Endothelial cell of umbilical vein (primary cell): ENCODE data around the gene WASF3. TPM values are rescaled to one million over a fixed set of nuclear protein-coding genes. Genes with fewer than 3 reads are reported as not detected.

Source experiments
- BruUV-seq: library from RNA; stranded (reverse); fragments of 400-500 nt; replicated peaks from 2 replicates; lab custom pipeline; 2021; lab: Mats Ljungman, UMichigan
- CTCF ChIA-PET: fragments of 300-600, 350-600 bp; sonication (Branson Sonifier 250); formaldehyde crosslinking; loops from one replicate; lab custom pipeline; 2021; ENCODE audit warnings: antibody characterized with exemption, inconsistent platforms; lab: Charles Lee
- POLR2A ChIA-PET: fragments of 300-600, 350-600 bp; sonication (Branson Sonifier 250); formaldehyde crosslinking; loops from one replicate; lab custom pipeline; 2021; ENCODE audit warnings: antibody characterized with exemption, inconsistent platforms; lab: Charles Lee
- DNase-seq: peaks from one replicate; pipeline ENCODE4 v3.0.0-alpha.2; 2011; ENCODE audit warnings: low read depth, low spot score
- FAIRE-seq: peaks from 2 replicates; lab custom pipeline; 2011; peaks lifted over from hg19 to GRCh38; lab: Jason Lieb, UNC
- H2AFZ ChIP-seq: 2 replicates; pipeline ENCODE4 v1.6.0; 2012; ENCODE audit warnings: low read depth, low read length, control low read depth, inconsistent platforms
- H3K27ac ChIP-seq: 2 replicates; pipeline ENCODE4 v1.5.1; 2011; ENCODE audit warnings: low read depth, mild to moderate bottlenecking, control low read depth, low read length, moderate library complexity; ENCODE audit not compliant: insufficient read depth
- H3K27me3 ChIP-seq, 2 experiments: 2 replicates each; pipeline versions ENCODE4 v1.6.0 to v1.6.1; 2011; ENCODE audit warnings: low read length in 2 of 2, mixed read lengths in 1 of 2; ENCODE audit not compliant: control insufficient read depth in 2 of 2, insufficient read depth in 2 of 2
- H3K36me3 ChIP-seq, 2 experiments: 2 replicates in 1 of 2; 3 replicates in 1 of 2; pipeline ENCODE4 v1.5.1; 2011; ENCODE audit warnings: low read length in 2 of 2, mild to moderate bottlenecking in 1 of 2, moderate library complexity in 1 of 2; ENCODE audit not compliant: control insufficient read depth in 2 of 2, insufficient read depth in 2 of 2; ENCODE audit errors: extremely low read depth in 1 of 2
- H3K4me1 ChIP-seq: 3 replicates; pipeline ENCODE4 v1.5.1; 2011; ENCODE audit warnings: mild to moderate bottlenecking, low read length; ENCODE audit not compliant: control insufficient read depth, insufficient read depth; ENCODE audit errors: extremely low read depth
- H3K4me2 ChIP-seq: 2 replicates; pipeline ENCODE4 v1.6.1; 2011; ENCODE audit warnings: low read length, control low read depth, mixed read lengths; ENCODE audit not compliant: insufficient read depth
- H3K4me3 ChIP-seq, 3 experiments: fragments of 200-600 bp in 1 of 3; sonication (generic), shearing (Covaris generic) in 1 of 3; replicated peaks in 1 of 3; 2 replicates each; pipeline ENCODE4 v1.5.1; 2011 to 2016; ENCODE audit warnings: control low read depth in 3 of 3, low read length in 3 of 3, mild to moderate bottlenecking in 2 of 3, inconsistent platforms in 1 of 3, low read depth in 1 of 3, moderate library complexity in 1 of 3; ENCODE audit not compliant: insufficient read depth in 1 of 3
- H3K79me2 ChIP-seq: 2 replicates; pipeline ENCODE4 v1.6.0; 2012; ENCODE audit warnings: low read length, inconsistent platforms; ENCODE audit not compliant: control insufficient read depth, insufficient read depth
- H3K9ac ChIP-seq: replicated peaks from 2 replicates; pipeline ENCODE3; 2011; ENCODE audit warnings: low read length, control low read depth; ENCODE audit not compliant: insufficient read depth; ENCODE audit errors: extremely low read depth
- H3K9me1 ChIP-seq: replicated peaks from 3 replicates; pipeline ENCODE4 v1.6.0; 2011; ENCODE audit warnings: mild to moderate bottlenecking, low read length; ENCODE audit not compliant: control insufficient read depth, insufficient read depth; ENCODE audit errors: extremely low read depth
- H3K9me3 ChIP-seq: replicated peaks from 2 replicates; pipeline ENCODE4 v1.5.1; 2012; ENCODE audit warnings: low read length, inconsistent platforms; ENCODE audit not compliant: control insufficient read depth, insufficient read depth
- H4K20me1 ChIP-seq: replicated peaks from 2 replicates; pipeline ENCODE3; 2011; ENCODE audit warnings: mild to moderate bottlenecking, low read length; ENCODE audit not compliant: control insufficient read depth, insufficient read depth; ENCODE audit errors: extremely low read depth
- EZH2 ChIP-seq: IDR thresholded peaks from 2 replicates; pipeline ENCODE4 v1.6.1; 2012; ENCODE audit warnings: borderline replicate concordance, low read depth, mild to moderate bottlenecking, moderate library complexity, low read length, inconsistent platforms; ENCODE audit not compliant: severe bottlenecking
- FOS ChIP-seq: IDR thresholded peaks from 2 replicates; pipeline ENCODE4 v1.6.1; 2011; ENCODE audit warnings: mild to moderate bottlenecking, low read length, moderate library complexity, borderline replicate concordance; ENCODE audit not compliant: insufficient read depth
- GATA2 ChIP-seq: IDR thresholded peaks from 2 replicates; pipeline ENCODE4 v1.7.0; 2011; ENCODE audit warnings: low read depth, mild to moderate bottlenecking, moderate library complexity, mixed read lengths, low read length; ENCODE audit not compliant: insufficient read length, insufficient read depth
- JUN ChIP-seq: IDR thresholded peaks from 2 replicates; pipeline ENCODE4 v1.6.1; 2011; ENCODE audit warnings: borderline replicate concordance, low read depth; ENCODE audit not compliant: insufficient read length, insufficient read depth
- MYC ChIP-seq: IDR thresholded peaks from one replicate; pipeline ENCODE4 v1.6.1; 2011; ENCODE audit warnings: mild to moderate bottlenecking, low read depth, low read length
- POLR2A ChIP-seq: IDR thresholded peaks from 2 replicates; pipeline ENCODE4 v1.6.1; 2012; ENCODE audit warnings: low read depth, mild to moderate bottlenecking, control low read depth, low read length
- POLR2AphosphoS5 ChIP-seq: IDR thresholded peaks from 2 replicates; pipeline ENCODE4 v1.6.1; 2012; ENCODE audit warnings: low read depth, mild to moderate bottlenecking, control low read depth, low read length, moderate library complexity; ENCODE audit not compliant: insufficient read depth
- dilution Hi-C: fragments of 300-500 bp; cut with MboI; formaldehyde crosslinking; loops from one replicate; pipeline ENCODE4 v1.15.0; 2019; ENCODE audit warnings: low sequenced_read_pairs; ENCODE audit not compliant: extremely low pct_ligation_motif_present
- intact Hi-C: fragments of 100-400 bp; cut with micrococcal nuclease; formaldehyde crosslinking; loops from one replicate; pipeline ENCODE4 v1.10.0; 2022
- polyA plus RNA-seq, 4 experiments: library from polyadenylated mRNA; depleted of rRNA in 3 of 4; stranded (reverse) in 3 of 4; unstranded in 1 of 4; fragments of >200 nt; gene quantifications; 2 replicates each; pipeline versions ENCODE4 v1.2.1 to v1.2.3, GENCODE V29; 2011 to 2012; ENCODE audit warnings: missing spikeins in 1 of 4
- total RNA-seq: library from RNA; stranded (reverse); gene quantifications from 2 replicates; pipeline ENCODE4 v1.2.3, GENCODE V29; 2021
- TF ChIP-seq, protein P1 (sequence below), 2 donors: IDR thresholded peaks; 1 replicate in 1 of 2; 2 replicates in 1 of 2; pipeline ENCODE4 v1.5.1; 2011; ENCODE audit warnings: low read length in 2 of 2, mild to moderate bottlenecking in 2 of 2, moderate library complexity in 2 of 2, control low read depth in 1 of 2, inconsistent platforms in 1 of 2, low read depth in 1 of 2; ENCODE audit not compliant: insufficient read depth in 1 of 2; ENCODE audit errors: extremely low read depth in 1 of 2
- TF ChIP-seq, protein P2 (sequence below): IDR thresholded peaks from 2 replicates; pipeline ENCODE4 v1.6.1; 2011; ENCODE audit not compliant: insufficient read depth, insufficient read length

Gene WASF3
- total and polyA plus RNA-seq, 2 donors (not counting 3 experiments of a cell fraction or from before 2014, with no cell fraction given): 18.5 to 32.4 TPM

DNA sequence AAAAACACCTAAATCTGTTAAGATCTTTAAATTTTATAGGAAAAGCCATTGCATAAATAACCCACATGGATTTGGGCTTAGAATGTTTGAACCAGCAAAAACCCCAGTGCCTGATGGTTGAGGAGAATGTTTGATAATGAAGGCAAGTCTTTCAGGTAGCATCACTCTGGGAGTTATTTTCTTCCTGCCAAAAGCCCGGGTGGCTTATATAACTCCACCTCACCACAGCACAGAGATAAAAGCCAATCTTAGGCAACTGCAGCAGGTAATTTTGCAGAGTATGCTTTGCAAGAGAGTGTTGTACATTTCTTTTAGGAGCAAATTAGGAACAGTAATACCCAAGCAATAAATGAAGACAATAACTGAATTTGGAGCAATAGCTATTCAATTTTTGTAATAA is 7.8 kb upstream of the WASF3 start:
- no peak overlapping the region for H3K27ac ChIP-seq
- no peaks in the 10 kb centered on the region for H3K9me1 ChIP-seq
- CTCF ChIA-PET: interaction anchor here (1.5 to 1.7 kb wide), 2 partner anchors 20 to 149 kb away, joined by 4 to 6 read pairs; no protein-coding TSS in a partner anchor
- no peaks in the 10 kb centered on the region for H4K20me1 ChIP-seq
- FAIRE-seq (no peak), DNase-seq (no peak)
- dilution Hi-C loops: no loop called here
- TF ChIP-seq, protein P1, sequence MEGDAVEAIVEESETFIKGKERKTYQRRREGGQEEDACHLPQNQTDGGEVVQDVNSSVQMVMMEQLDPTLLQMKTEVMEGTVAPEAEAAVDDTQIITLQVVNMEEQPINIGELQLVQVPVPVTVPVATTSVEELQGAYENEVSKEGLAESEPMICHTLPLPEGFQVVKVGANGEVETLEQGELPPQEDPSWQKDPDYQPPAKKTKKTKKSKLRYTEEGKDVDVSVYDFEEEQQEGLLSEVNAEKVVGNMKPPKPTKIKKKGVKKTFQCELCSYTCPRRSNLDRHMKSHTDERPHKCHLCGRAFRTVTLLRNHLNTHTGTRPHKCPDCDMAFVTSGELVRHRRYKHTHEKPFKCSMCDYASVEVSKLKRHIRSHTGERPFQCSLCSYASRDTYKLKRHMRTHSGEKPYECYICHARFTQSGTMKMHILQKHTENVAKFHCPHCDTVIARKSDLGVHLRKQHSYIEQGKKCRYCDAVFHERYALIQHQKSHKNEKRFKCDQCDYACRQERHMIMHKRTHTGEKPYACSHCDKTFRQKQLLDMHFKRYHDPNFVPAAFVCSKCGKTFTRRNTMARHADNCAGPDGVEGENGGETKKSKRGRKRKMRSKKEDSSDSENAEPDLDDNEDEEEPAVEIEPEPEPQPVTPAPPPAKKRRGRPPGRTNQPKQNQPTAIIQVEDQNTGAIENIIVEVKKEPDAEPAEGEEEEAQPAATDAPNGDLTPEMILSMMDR (IDR thresholded peaks at IDR 0.05; ENCODE audit: extremely low read depth in 1 of 2, insufficient read depth in 1 of 2, low read depth in 1 of 2, low read length in 2 of 2): no peak
- TF ChIP-seq POLR2A: no peak
- no peak for TF ChIP-seq POLR2AphosphoS5
- TF ChIP-seq GATA2: no peak
- TF ChIP-seq JUN: no peak
- TF ChIP-seq MYC: no peak
- TF ChIP-seq EZH2: no peak
- TF ChIP-seq, protein P2, sequence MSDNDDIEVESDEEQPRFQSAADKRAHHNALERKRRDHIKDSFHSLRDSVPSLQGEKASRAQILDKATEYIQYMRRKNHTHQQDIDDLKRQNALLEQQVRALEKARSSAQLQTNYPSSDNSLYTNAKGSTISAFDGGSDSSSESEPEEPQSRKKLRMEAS: no peak
- TF ChIP-seq FOS: no peak
- peaks cover 11 to 21% of the 10 kb centered on the region in 2 experiments for H3K27me3 ChIP-seq
- no peaks in the 10 kb centered on the region for H3K9me3 ChIP-seq
- no TSS peak for BruUV-seq
- no peaks in the 10 kb centered on the region for H3K36me3 ChIP-seq
- H3K4me1 ChIP-seq: no peaks in the 10 kb centered on the region
- no peak overlapping the region for H3K4me2 ChIP-seq
- no peak overlapping the region for H3K9ac ChIP-seq
- intact Hi-C loops: no loop called here
- no peak overlapping the region for H3K4me3 ChIP-seq
- H2AFZ ChIP-seq: no peak overlapping the region
- H3K79me2 ChIP-seq: no peaks in the 10 kb centered on the region
- POLR2A ChIA-PET: no interaction called here
